HG02840 (cell line): ENCODE data around the gene TIMM44.
"Not testable (repeated sequence)": the region's sequence is repeated elsewhere in the genome, so short reads cannot be mapped to it uniquely, and the experiment has no call there.

ENCODE experiments used
- ATAC-seq: cut with Tn5 transposase; IDR thresholded peaks from one replicate; pipeline ENCODE4 v1.9.1; 2021; ENCODE audit warnings: mild to moderate bottlenecking, moderate library complexity, moderate number of reproducible peaks; ENCODE audit not compliant: unreplicated experiment, low FRiP score

The TIMM44 gene

GRCh38 chr19:7926727-7927604 lies 16.5 kb downstream of the TIMM44 start:
- ATAC-seq: no peak

- ATAC-seq: no peak
Observed at GRCh38 chr19:7926021-7926726, 17.3 kb downstream of the TIMM44 start, which contains the start of gene CTXN1. Gene CTXN1 (minus strand): TSS chr19:7926135. CDS start chr19:7925538, 597 bp downstream.

- ATAC-seq: no peak
Observed at GRCh38 chr19:7925171-7925851, 18.2 kb downstream of the TIMM44 start.

- ATAC-seq: no peak
Observed at GRCh38 chr19:7924651-7925170, 18.8 kb downstream of the TIMM44 start.

GRCh38 chr19:7924241-7924640 lies 19.2 kb downstream of the TIMM44 start:
- ATAC-seq: no peak

- no peak for ATAC-seq
Observed at GRCh38 chr19:7923295-7924191, 19.9 kb downstream of the TIMM44 start.

GRCh38 chr19:7922836-7923195 lies 20.6 kb downstream of the TIMM44 start:
- ATAC-seq: no peak

- no peak for ATAC-seq
Observed at GRCh38 chr19:7921967-7922835, 21.3 kb downstream of the TIMM44 start.

- no peak for ATAC-seq
Observed at GRCh38 chr19:7921302-7921966, 22.0 kb downstream of the TIMM44 start.

- ATAC-seq: peak; percentile 42
Observed at GRCh38 chr19:7920519-7921301, 22.8 kb downstream of the TIMM44 start.

- peak; percentile 58 for ATAC-seq
Observed at GRCh38 chr19:7919610-7920518, 23.6 kb downstream of the TIMM44 start, which contains the start of gene SNAPC2. Gene SNAPC2 (plus strand): TSS chr19:7920338. CDS start chr19:7920367, 29 bp downstream.

GRCh38 chr19:7918615-7919421 lies 24.6 kb downstream of the TIMM44 start:
- no peak for ATAC-seq

- not testable (repeated sequence) for ATAC-seq
Observed at GRCh38 chr19:7918062-7918614, 25.3 kb downstream of the TIMM44 start.

- ATAC-seq: no peak
Observed at GRCh38 chr19:7917267-7918061, 26.0 kb downstream of the TIMM44 start.

GRCh38 chr19:7916955-7917266 lies 26.6 kb downstream of the TIMM44 start:
- ATAC-seq: no peak
